ENCODE results near the gene ZWILCH. TPM values are rescaled to one million over a fixed set of nuclear protein-coding genes. Genes with fewer than 3 reads are reported as not detected.

The ZWILCH gene
- total and polyA plus RNA-seq, 5 donors from 2014 or later, result 10.3 to 15.7 (median 11.6) TPM

DNA sequence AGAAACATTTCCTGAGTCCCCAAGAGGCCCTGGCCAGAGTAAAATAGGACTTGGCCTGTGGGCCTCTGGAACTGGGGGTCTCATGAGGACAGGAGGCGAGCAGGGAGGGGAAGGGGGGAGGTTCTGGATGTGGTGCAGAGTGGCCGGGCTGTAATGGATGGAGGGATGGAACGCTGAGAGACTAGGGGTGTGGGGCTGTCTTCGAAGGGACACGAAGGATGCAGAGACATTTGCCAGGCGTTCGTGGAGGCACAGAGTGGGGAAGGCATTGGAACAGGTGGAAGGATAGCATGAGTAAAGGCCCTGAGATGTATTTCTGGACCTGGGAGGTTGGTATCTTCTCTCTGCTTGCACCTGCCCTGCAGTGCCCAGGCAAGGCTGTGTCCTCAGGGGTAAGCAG lies 62.8 kb downstream of the ZWILCH start:
- Mint-ChIP-seq H3K36me3 (no peaks in the 10 kb centered on the region), H3K4me1 (peaks cover 0 to 7% (median 5%) of the 10 kb centered on the region in 4 donors), H3K9me3 (peaks cover 0 to 1% (median 0%) of the 10 kb centered on the region in 7 donors), H3K4me3 (peak overlapping the region in 1 of 4 donors; percentile 5), H3K27me3 (no peaks in the 10 kb centered on the region), H3K27ac (peak overlapping the region in 1 of 3 donors; percentile 14)
- Histone ChIP-seq H3K9me3 (ENCODE audit: control insufficient read depth in 2 of 2, low read length in 2 of 2) (no peaks in the 10 kb centered on the region), H3K27me3 (ENCODE audit: control insufficient read depth, insufficient read depth, low read length) (no peaks in the 10 kb centered on the region), H3K36me3 (ENCODE audit: control insufficient read depth, insufficient read depth, low read length) (no peaks in the 10 kb centered on the region), H3K4me1 (ENCODE audit: control insufficient read depth, insufficient read depth, low read length, poor library complexity, severe bottlenecking) (no peaks in the 10 kb centered on the region), H3K4me3 (ENCODE audit: low read depth, low read length) (no peak overlapping the region), H3K27ac (ENCODE audit: insufficient read depth, low read length, poor library complexity, severe bottlenecking) (no peak overlapping the region)
- DNase-seq (no peak), ATAC-seq (ENCODE audit: low read depth in 2 of 2) (no peak)

DNA sequence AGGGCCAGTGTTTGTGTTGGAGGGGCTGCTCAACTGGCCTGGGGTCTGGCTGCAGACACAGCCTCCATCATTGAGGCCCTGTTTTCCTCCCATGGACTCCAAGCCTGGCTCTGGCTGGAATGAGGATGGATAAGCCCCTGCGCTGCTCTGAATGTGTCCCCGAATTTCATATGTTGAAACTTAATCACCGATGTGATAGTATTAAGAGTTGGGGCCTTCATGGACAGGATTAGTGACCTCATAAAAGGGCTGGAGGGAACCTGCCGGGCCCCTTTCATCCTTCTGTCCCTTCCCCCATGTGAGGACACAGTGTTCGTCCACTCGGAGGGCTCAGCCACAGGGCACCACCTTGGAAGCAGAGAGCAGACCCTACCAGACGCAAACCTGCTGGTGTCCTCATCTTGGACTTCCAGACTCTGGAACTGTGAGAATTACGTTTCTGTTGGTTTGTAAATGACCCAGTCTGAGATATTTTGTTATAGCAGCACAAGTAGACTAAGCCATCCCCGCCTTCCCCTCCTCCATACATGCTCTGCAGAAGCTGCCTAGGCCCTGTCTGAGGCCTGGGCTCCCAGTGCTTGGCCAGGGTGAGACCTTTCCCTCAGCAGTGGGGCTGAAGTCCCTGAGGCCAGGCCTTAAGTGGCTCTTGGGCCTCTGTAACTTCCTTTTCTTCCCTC lies 64.5 kb downstream of the ZWILCH start:
- Mint-ChIP-seq H3K27ac (no peak overlapping the region), H3K36me3 (no peaks in the 10 kb centered on the region), H3K9me3 (no peaks in the 10 kb centered on the region), H3K4me3 (no peak overlapping the region), H3K4me1 (peaks cover 0 to 7% (median 5%) of the 10 kb centered on the region in 4 donors), H3K27me3 (no peaks in the 10 kb centered on the region)
- Histone ChIP-seq H3K9me3 (ENCODE audit: control insufficient read depth in 2 of 2, low read length in 2 of 2) (no peaks in the 10 kb centered on the region), H3K4me1 (ENCODE audit: control insufficient read depth, insufficient read depth, low read length, poor library complexity, severe bottlenecking) (no peaks in the 10 kb centered on the region), H3K4me3 (ENCODE audit: low read depth, low read length) (no peak overlapping the region), H3K27me3 (ENCODE audit: control insufficient read depth, insufficient read depth, low read length) (no peaks in the 10 kb centered on the region), H3K36me3 (ENCODE audit: control insufficient read depth, insufficient read depth, low read length) (no peaks in the 10 kb centered on the region), H3K27ac (ENCODE audit: insufficient read depth, low read length, poor library complexity, severe bottlenecking) (no peak overlapping the region)
- DNase-seq, result no peak
- ATAC-seq (ENCODE audit: low read depth in 2 of 2), result no peak

DNA sequence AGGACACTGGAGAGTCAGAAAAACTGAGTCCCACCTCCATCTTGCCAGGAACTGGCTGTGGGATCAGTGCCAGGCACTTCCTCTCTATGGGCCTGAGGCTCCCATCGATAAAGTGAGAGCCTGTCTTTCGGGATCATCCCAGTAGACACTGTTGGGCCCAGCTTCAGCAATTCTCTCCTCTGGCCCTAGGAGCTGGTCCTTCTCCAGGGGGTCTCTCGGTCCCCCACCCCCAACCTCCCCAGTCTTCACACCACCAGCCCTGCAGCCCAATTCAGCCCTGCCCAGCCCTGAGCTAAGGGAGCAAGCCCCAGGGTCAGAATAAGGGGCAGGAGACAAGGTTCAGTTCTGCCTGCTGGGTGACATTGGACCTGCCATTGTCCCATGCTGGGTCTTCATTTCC lies 65.2 kb downstream of the ZWILCH start:
- Mint-ChIP-seq H3K36me3 (no peaks in the 10 kb centered on the region), H3K9me3 (no peaks in the 10 kb centered on the region), H3K27ac (no peak overlapping the region), H3K4me3 (no peak overlapping the region), H3K27me3 (no peaks in the 10 kb centered on the region), H3K4me1 (peaks cover 0 to 7% (median 5%) of the 10 kb centered on the region in 4 donors)
- no peaks in the 10 kb centered on the region for H3K36me3 ChIP-seq (ENCODE audit: control insufficient read depth, insufficient read depth, low read length)
- no peaks in the 10 kb centered on the region for H3K9me3 ChIP-seq (ENCODE audit: control insufficient read depth in 2 of 2, low read length in 2 of 2)
- no peak overlapping the region for H3K27ac ChIP-seq (ENCODE audit: insufficient read depth, low read length, poor library complexity, severe bottlenecking)
- ATAC-seq (ENCODE audit: low read depth in 2 of 2) (no peak), DNase-seq (no peak)
- no peak overlapping the region for H3K4me3 ChIP-seq (ENCODE audit: low read depth, low read length)
- H3K27me3 ChIP-seq (ENCODE audit: control insufficient read depth, insufficient read depth, low read length), result no peaks in the 10 kb centered on the region
- no peaks in the 10 kb centered on the region for H3K4me1 ChIP-seq (ENCODE audit: control insufficient read depth, insufficient read depth, low read length, poor library complexity, severe bottlenecking)

DNA sequence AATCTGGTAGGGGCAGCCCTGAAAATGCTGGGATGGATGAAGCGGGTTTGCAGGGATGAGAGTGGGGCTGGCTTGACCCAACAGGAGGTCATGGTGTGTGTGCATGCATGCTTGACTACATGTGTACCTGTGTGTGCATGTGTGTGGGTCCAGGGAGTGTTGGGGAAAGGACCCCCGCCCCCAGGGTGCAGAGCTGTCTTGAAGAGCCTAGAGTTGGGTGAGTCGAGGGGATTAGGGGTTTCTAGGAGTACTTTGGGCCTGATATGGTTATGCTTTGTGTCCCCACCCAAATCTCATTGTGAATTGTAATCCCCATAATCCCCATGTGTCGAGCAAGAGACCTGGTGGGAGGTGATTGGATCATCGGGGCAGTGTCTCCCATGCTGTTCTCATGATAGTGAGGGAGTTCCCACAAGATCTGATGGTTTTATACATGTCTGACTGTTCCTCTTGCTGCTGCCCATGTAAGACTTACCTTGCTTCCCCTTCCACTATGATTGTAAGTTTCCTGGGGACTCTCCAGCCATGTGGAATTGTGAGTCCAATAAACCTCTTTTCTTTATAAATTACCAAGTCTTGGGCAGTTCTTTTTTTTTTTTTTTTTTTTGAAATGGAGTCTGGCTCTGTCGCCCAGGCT lies 65.8 kb downstream of the ZWILCH start:
- H3K4me3 ChIP-seq (ENCODE audit: low read depth, low read length), result no peak overlapping the region
- Mint-ChIP-seq H3K4me1 (peaks cover 0 to 7% (median 5%) of the 10 kb centered on the region in 4 donors), H3K4me3 (no peak overlapping the region), H3K36me3 (no peaks in the 10 kb centered on the region), H3K27ac (no peak overlapping the region), H3K9me3 (no peaks in the 10 kb centered on the region), H3K27me3 (no peaks in the 10 kb centered on the region)
- no peaks in the 10 kb centered on the region for H3K27me3 ChIP-seq (ENCODE audit: control insufficient read depth, insufficient read depth, low read length)
- no peaks in the 10 kb centered on the region for H3K36me3 ChIP-seq (ENCODE audit: control insufficient read depth, insufficient read depth, low read length)
- H3K4me1 ChIP-seq (ENCODE audit: control insufficient read depth, insufficient read depth, low read length, poor library complexity, severe bottlenecking), result no peaks in the 10 kb centered on the region
- ATAC-seq (ENCODE audit: low read depth in 2 of 2) (no peak), DNase-seq (no peak)
- H3K9me3 ChIP-seq (ENCODE audit: control insufficient read depth in 2 of 2, low read length in 2 of 2), result no peaks in the 10 kb centered on the region
- H3K27ac ChIP-seq (ENCODE audit: insufficient read depth, low read length, poor library complexity, severe bottlenecking), result no peak overlapping the region

DNA sequence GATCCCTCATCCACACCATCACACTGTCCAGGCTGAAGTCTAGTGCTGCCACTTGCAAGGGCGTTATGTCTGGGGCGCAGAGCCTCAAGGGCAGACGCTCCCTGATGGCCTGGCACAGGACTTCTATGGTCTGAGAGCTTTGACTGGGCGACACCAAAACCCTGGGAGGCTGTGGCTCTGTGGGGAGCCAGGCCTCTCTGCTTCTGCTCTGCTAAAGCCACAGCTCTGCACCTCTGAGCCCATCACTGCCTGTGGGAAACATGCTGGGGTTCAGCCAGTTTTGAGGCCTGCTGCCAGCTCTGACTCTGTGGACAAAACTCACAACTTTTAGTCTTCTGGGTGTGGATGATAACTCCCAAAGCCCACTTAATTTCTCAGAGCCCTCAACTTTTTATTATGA lies 67.0 kb downstream of the ZWILCH start:
- Histone ChIP-seq H3K36me3 (ENCODE audit: control insufficient read depth, insufficient read depth, low read length) (no peaks in the 10 kb centered on the region), H3K27me3 (ENCODE audit: control insufficient read depth, insufficient read depth, low read length) (no peaks in the 10 kb centered on the region), H3K27ac (ENCODE audit: insufficient read depth, low read length, poor library complexity, severe bottlenecking) (no peak overlapping the region), H3K4me1 (ENCODE audit: control insufficient read depth, insufficient read depth, low read length, poor library complexity, severe bottlenecking) (no peaks in the 10 kb centered on the region), H3K4me3 (ENCODE audit: low read depth, low read length) (no peak overlapping the region), H3K9me3 (ENCODE audit: control insufficient read depth in 2 of 2, low read length in 2 of 2) (no peaks in the 10 kb centered on the region)
- Mint-ChIP-seq H3K36me3 (no peaks in the 10 kb centered on the region), H3K4me1 (peaks cover 0 to 2% (median 1%) of the 10 kb centered on the region in 4 donors), H3K4me3 (no peak overlapping the region), H3K9me3 (no peaks in the 10 kb centered on the region), H3K27me3 (no peaks in the 10 kb centered on the region), H3K27ac (no peak overlapping the region)
- ATAC-seq (ENCODE audit: low read depth in 2 of 2) (no peak), DNase-seq (no peak)

DNA sequence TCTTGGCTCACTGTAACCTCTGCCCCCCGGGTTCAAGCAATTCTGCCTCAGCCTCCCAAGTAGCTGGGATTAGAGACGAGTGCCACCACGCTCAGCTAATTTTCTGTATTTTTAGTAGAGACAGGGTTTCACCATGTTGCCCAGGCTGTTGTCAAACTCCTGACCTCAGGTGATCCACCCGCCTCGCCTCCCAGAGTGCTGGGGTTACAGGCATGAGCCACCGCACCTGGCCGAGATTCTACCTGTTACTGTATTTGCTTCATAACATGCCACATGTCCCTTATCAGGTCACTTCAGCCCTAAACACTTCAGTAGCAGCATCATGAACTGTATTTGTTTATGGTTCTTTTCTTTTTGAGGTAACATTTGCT lies 68.2 kb downstream of the ZWILCH start:
- H3K27me3 ChIP-seq (ENCODE audit: control insufficient read depth, insufficient read depth, low read length), result no peaks in the 10 kb centered on the region
- no peak overlapping the region for H3K27ac Mint-ChIP-seq
- ATAC-seq (ENCODE audit: low read depth in 2 of 2), result no peak
- no peak overlapping the region for H3K4me3 Mint-ChIP-seq
- no peaks in the 10 kb centered on the region for H3K9me3 ChIP-seq (ENCODE audit: control insufficient read depth in 2 of 2, low read length in 2 of 2)
- no peaks in the 10 kb centered on the region for H3K36me3 Mint-ChIP-seq
- H3K27me3 Mint-ChIP-seq, result no peaks in the 10 kb centered on the region
- H3K4me1 Mint-ChIP-seq, result no peaks in the 10 kb centered on the region
- no peak overlapping the region for H3K27ac ChIP-seq (ENCODE audit: insufficient read depth, low read length, poor library complexity, severe bottlenecking)
- H3K36me3 ChIP-seq (ENCODE audit: control insufficient read depth, insufficient read depth, low read length), result no peaks in the 10 kb centered on the region
- DNase-seq, result no peak
- no peaks in the 10 kb centered on the region for H3K4me1 ChIP-seq (ENCODE audit: control insufficient read depth, insufficient read depth, low read length, poor library complexity, severe bottlenecking)
- no peak overlapping the region for H3K4me3 ChIP-seq (ENCODE audit: low read depth, low read length)
- no peaks in the 10 kb centered on the region for H3K9me3 Mint-ChIP-seq

DNA sequence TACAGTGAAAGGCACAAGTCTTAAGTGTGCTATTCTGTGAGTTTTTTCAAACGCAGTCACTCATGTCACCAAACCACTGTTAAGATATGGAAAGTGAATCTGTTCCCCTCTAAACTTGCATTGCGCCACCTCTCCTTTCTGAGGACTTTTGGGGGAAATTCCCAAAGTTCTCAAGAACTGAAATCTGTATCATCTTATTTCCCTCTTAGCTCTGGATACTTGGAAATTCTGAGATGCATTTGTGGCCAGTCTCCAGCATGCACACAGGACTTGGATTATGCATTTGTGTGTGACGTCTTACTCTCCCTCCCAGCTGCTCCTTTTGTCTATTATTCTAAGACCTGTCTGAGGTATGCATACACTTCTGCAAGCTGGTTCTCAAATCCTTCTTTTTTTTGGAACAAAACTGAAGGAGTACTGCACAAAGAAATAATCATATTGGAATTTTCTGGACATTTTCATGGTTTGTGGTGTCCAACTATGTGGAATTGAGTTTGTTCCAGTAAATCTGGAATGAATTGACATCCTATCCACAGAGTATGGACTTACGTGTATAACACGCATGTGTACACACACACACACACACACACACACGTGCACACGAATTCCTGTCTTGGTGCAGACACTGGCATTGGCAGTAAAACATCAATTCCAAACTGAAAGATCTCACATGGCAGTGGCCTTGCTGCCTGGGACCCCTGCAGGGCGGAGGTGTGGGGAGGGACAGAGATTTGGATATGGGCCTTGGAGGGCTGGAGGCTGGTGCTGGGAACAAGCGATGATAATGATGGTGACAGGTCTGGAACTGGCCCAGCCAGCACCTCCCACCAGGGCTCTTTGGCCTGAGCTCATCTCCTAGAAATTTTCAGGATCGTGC lies 68.8 kb downstream of the ZWILCH start:
- DNase-seq (no peak), ATAC-seq (ENCODE audit: low read depth in 2 of 2) (no peak)
- Histone ChIP-seq H3K27ac (ENCODE audit: insufficient read depth, low read length, poor library complexity, severe bottlenecking) (no peak overlapping the region), H3K36me3 (ENCODE audit: control insufficient read depth, insufficient read depth, low read length) (no peaks in the 10 kb centered on the region), H3K4me3 (ENCODE audit: low read depth, low read length) (no peak overlapping the region), H3K27me3 (ENCODE audit: control insufficient read depth, insufficient read depth, low read length) (no peaks in the 10 kb centered on the region), H3K9me3 (ENCODE audit: control insufficient read depth in 2 of 2, low read length in 2 of 2) (no peaks in the 10 kb centered on the region), H3K4me1 (ENCODE audit: control insufficient read depth, insufficient read depth, low read length, poor library complexity, severe bottlenecking) (no peaks in the 10 kb centered on the region)
- H3K27me3 Mint-ChIP-seq, result no peaks in the 10 kb centered on the region
- no peaks in the 10 kb centered on the region for H3K4me1 Mint-ChIP-seq
- no peak overlapping the region for H3K27ac Mint-ChIP-seq
- no peak overlapping the region for H3K4me3 Mint-ChIP-seq
- H3K9me3 Mint-ChIP-seq, result no peaks in the 10 kb centered on the region
- no peaks in the 10 kb centered on the region for H3K36me3 Mint-ChIP-seq
